ENCODE measurements around the gene KRT71. TPM values are rescaled to one million over a fixed set of nuclear protein-coding genes. Genes with fewer than 3 reads are reported as not detected.

Gene KRT71
- total RNA-seq, 1 donor from 2014 or later, result not detected

DNA sequence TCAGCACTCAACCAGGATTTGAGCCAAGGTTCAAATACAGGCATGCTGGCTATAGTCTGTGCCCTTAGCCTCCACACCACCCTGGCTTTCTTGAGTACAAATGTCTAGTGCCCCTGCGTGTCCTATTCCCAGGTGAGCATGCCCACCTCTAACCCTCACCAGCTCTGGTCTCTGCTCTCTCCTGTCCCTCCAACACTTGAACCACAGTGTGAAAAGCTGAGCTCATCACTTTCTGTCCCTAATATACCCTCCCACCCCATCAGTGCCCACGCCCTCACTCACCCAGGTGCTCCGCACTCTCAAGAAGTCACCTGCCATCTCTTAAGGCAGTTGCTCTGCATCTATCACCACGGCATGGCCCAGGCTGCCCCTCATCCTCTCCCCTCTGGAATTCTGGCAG is 7.0 kb upstream of the KRT71 start:
- no peak for DNase-seq (ENCODE audit: extremely low spot score, unreplicated experiment)
- H3K4me3 Mint-ChIP-seq (ENCODE audit: unreplicated experiment), result no peak overlapping the region
- no peaks in the 10 kb centered on the region for H3K9me3 Mint-ChIP-seq (ENCODE audit: unreplicated experiment)
- H3K27me3 Mint-ChIP-seq (ENCODE audit: unreplicated experiment), result peaks cover 62% of the 10 kb centered on the region
- H3K36me3 Mint-ChIP-seq (ENCODE audit: unreplicated experiment), result no peaks in the 10 kb centered on the region
- no peak for TF ChIP-seq CTCF (IDR thresholded peaks at IDR 0.05)
- no peak overlapping the region for H3K27ac Mint-ChIP-seq (ENCODE audit: unreplicated experiment)
- no peaks in the 10 kb centered on the region for H3K4me1 Mint-ChIP-seq (ENCODE audit: unreplicated experiment)

- Mint-ChIP-seq H3K27ac (ENCODE audit: unreplicated experiment) (no peak overlapping the region), H3K36me3 (ENCODE audit: unreplicated experiment) (no peaks in the 10 kb centered on the region), H3K27me3 (ENCODE audit: unreplicated experiment) (peaks cover 60% of the 10 kb centered on the region), H3K4me1 (ENCODE audit: unreplicated experiment) (no peaks in the 10 kb centered on the region), H3K9me3 (ENCODE audit: unreplicated experiment) (no peaks in the 10 kb centered on the region), H3K4me3 (ENCODE audit: unreplicated experiment) (no peak overlapping the region)
- no peak for TF ChIP-seq CTCF (IDR thresholded peaks at IDR 0.05)
- DNase-seq (ENCODE audit: extremely low spot score, unreplicated experiment), result no peak
Observed at GRCh38 chr12:52558781-52559445, 6.0 kb upstream of the KRT71 start.

GRCh38 chr12:52557476-52557875 is 4.5 kb upstream of the KRT71 start:
- no peak for DNase-seq (ENCODE audit: extremely low spot score, unreplicated experiment)
- no peak for TF ChIP-seq CTCF (IDR thresholded peaks at IDR 0.05)
- Mint-ChIP-seq H3K27me3 (ENCODE audit: unreplicated experiment) (peaks cover 59% of the 10 kb centered on the region), H3K4me3 (ENCODE audit: unreplicated experiment) (no peak overlapping the region), H3K36me3 (ENCODE audit: unreplicated experiment) (no peaks in the 10 kb centered on the region), H3K4me1 (ENCODE audit: unreplicated experiment) (no peaks in the 10 kb centered on the region), H3K9me3 (ENCODE audit: unreplicated experiment) (no peaks in the 10 kb centered on the region), H3K27ac (ENCODE audit: unreplicated experiment) (no peak overlapping the region)

DNA sequence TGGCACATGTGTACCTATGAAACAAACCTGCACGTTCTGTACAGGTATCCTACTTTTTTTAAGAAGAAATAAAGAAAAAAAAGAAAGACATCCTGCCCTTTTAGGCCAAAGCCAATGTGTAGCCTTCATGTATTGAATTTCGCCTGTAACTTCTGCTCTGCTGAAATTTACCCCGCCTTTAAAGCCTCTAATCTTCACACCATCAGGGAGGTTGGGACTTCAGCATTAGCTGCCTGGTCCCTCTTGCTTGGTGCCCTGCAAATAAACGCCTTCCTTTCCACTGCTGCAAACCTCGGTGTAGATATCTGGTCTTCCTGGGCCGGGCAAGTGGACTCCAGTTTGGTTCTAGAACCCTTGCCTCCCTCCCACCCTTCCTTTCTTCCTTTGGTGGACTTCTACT is 2.6 kb upstream of the KRT71 start:
- Mint-ChIP-seq H3K27ac (ENCODE audit: unreplicated experiment) (no peak overlapping the region), H3K27me3 (ENCODE audit: unreplicated experiment) (peaks cover 60% of the 10 kb centered on the region), H3K4me3 (ENCODE audit: unreplicated experiment) (no peak overlapping the region), H3K36me3 (ENCODE audit: unreplicated experiment) (no peaks in the 10 kb centered on the region), H3K9me3 (ENCODE audit: unreplicated experiment) (no peaks in the 10 kb centered on the region), H3K4me1 (ENCODE audit: unreplicated experiment) (peaks cover 4% of the 10 kb centered on the region)
- no peak for DNase-seq (ENCODE audit: extremely low spot score, unreplicated experiment)
- no peak for TF ChIP-seq CTCF (IDR thresholded peaks at IDR 0.05)

DNA sequence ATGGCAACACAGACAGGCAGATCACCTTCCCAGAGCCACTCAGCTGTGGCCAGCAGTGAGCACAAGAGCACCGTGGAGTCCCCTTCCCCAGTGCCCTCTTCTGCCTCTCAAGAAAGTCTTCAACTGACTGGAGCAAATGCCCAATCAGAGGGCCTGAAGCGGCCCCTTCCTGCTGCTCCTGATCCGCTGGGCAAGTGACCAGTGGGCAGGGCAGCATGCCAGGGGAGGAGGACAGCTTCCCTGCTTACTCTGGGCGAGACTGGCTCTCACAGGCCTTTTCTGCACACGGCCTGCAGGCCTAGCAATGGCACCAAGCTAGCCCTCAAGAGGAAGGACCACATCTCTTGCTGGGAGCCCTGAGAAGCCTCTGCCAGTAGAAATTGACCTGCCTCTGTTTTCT is 890 bp downstream of the KRT71 start:
- Mint-ChIP-seq H3K4me1 (ENCODE audit: unreplicated experiment) (peaks cover 4% of the 10 kb centered on the region), H3K4me3 (ENCODE audit: unreplicated experiment) (no peak overlapping the region), H3K27me3 (ENCODE audit: unreplicated experiment) (peaks cover 54% of the 10 kb centered on the region), H3K27ac (ENCODE audit: unreplicated experiment) (no peak overlapping the region), H3K36me3 (ENCODE audit: unreplicated experiment) (no peaks in the 10 kb centered on the region), H3K9me3 (ENCODE audit: unreplicated experiment) (no peaks in the 10 kb centered on the region)
- no peak for DNase-seq (ENCODE audit: extremely low spot score, unreplicated experiment)
- no peak for TF ChIP-seq CTCF (IDR thresholded peaks at IDR 0.05)
